Adrenal gland (tissue), 12 donors: ENCODE measurements around the gene SGMS1. TPM values are rescaled to one million over a fixed set of nuclear protein-coding genes. Genes with fewer than 3 reads are reported as not detected.

Experiments used
- DNase-seq, 7 donors: peaks; one replicate each; pipeline ENCODE4 v3.0.0-alpha.2; 2019 to 2020
- H3K27ac ChIP-seq, 5 donors: fragments of 200-600 bp; sonication (generic) in 4 of 5; 1 replicate in 3 of 5; 2 replicates in 2 of 5; pipeline versions ENCODE4 v1.5.1 to v1.8.0; 2016 to 2020; ENCODE audit warnings: mild to moderate bottlenecking in 1 of 5
- H3K27me3 ChIP-seq: fragments of 200-600 bp; 2 replicates; pipeline ENCODE4 v1.8.0; 2021
- H3K36me3 ChIP-seq, 2 donors: fragments of 200-600 bp; replicated peaks in 1 of 2; 1 replicate in 1 of 2; 2 replicates in 1 of 2; pipeline versions ENCODE4 v1.5.1 to v1.8.0; 2018 to 2022
- H3K4me1 ChIP-seq, 2 donors: fragments of 200-600 bp; replicated peaks in 1 of 2; 1 replicate in 1 of 2; 2 replicates in 1 of 2; pipeline versions ENCODE4 v1.5.1 to v1.8.0; 2018 to 2021
- H3K4me3 ChIP-seq, 4 donors: fragments of 200-600 bp; sonication (generic) in 3 of 4; one replicate each; pipeline ENCODE4 v1.5.1; 2016 to 2018
- H3K9me3 ChIP-seq, 3 donors: fragments of 200-600 bp; sonication (generic) in 1 of 3; replicated peaks in 1 of 3; 1 replicate in 2 of 3; 2 replicates in 1 of 3; pipeline versions ENCODE4 v1.5.1 to v1.8.0; 2016 to 2021
- CTCF ChIP-seq, 6 experiments: fragments of 450-650 bp in 4 of 6; fragments of 200-600 bp in 2 of 6; sonication (generic) in 1 of 6; IDR thresholded peaks; 1 replicate in 5 of 6; 2 replicates in 1 of 6; pipeline versions ENCODE4 v1.5.1 to v1.8.0; 2016 to 2021; ENCODE audit warnings: antibody characterized with exemption in 6 of 6, mild to moderate bottlenecking in 2 of 6, moderate library complexity in 1 of 6
- POLR2A ChIP-seq, 2 donors: fragments of 450-650 bp; IDR thresholded peaks; one replicate each; pipeline ENCODE4 v1.6.1; 2017; ENCODE audit warnings: antibody characterized with exemption in 2 of 2, mild to moderate bottlenecking in 2 of 2, moderate library complexity in 1 of 2
- WGBS, 4 donors: extraction: QIAGEN DNeasy Blood & Tissue Kit in 2 of 4; methylation state at CpG; one replicate each; pipeline versions ENCODE4 v1.1.5 to v1.1.7; 2013 to 2017; 5-methylcytosine and 5-hydroxymethylcytosine counted together
- intact Hi-C, 2 donors: fragments of 100-400 bp; cut with DNase I; formaldehyde crosslinking; loops; one replicate each; pipeline versions ENCODE4 v1.14.1 to v1.15.0; 2022 to 2023
- polyA plus RNA-seq, 3 donors: library from polyadenylated mRNA; stranded (reverse); fragments of 200-250 nt in 2 of 3; fragments of 350-450 nt in 1 of 3; fragmentation: Illumina TruSeq in 1 of 3; extraction: RNeasy Lipid Tissue Mini Kit (QIAGEN cat#74804) in 1 of 3; gene quantifications; one replicate each; pipeline ENCODE4 v1.2.3, GENCODE V29; 2013 to 2014
- total RNA-seq, 9 donors: library from RNA; depleted of rRNA in 4 of 9; stranded (reverse); fragments of >200 nt in 4 of 9; fragments of 120-200 nt in 1 of 9; fragmentation: NEBNext Ultra II Directional in 1 of 9; extraction: Animal tissue kit (Norgen Biotek cat#: 25700) in 1 of 9; gene quantifications; one replicate each; pipeline versions ENCODE4 v1.1.0 to v1.2.4, GENCODE V29; 2013 to 2023
- donor health status: healthy with polysubstance abuse.
- donor health status: Bipolar disorder and iron deficiency.
- donor health status: DM: yes; HTN: yes; CAD: no.
- donor health status: DM: no; HTN: no; CAD: no.
- donor health status: DM: no; HTN: no; CAD: no.
- donor health status: DM: yes; HTN: yes; CAD: no.

The SGMS1 gene
- total and polyA plus RNA-seq, 12 donors: 9.1 to 152 (median 62.2) TPM

GRCh38 chr10:50351483-50352146 is 272.1 kb downstream of the SGMS1 start:
- no peak for TF ChIP-seq POLR2A (IDR thresholded peaks at IDR 0.05)
- no peak for TF ChIP-seq CTCF (IDR thresholded peaks at IDR 0.05)
- Histone ChIP-seq H3K27me3 (no peaks in the 10 kb centered on the region), H3K36me3 (no peaks in the 10 kb centered on the region), H3K9me3 (peaks cover 0 to 5% (median 0%) of the 10 kb centered on the region in 3 donors), H3K4me1 (peaks cover 10% of the 10 kb centered on the region in 2 donors), H3K27ac (no peak overlapping the region), H3K4me3 (no peak overlapping the region)
- no peak for DNase-seq
- WGBS, 4 donors: 92 to 94% (median 93%) methylated on average over 7 of the region's 7 CpGs
- intact Hi-C loops: no loop called here

GRCh38 chr10:50350366-50350765 is 273.4 kb downstream of the SGMS1 start:
- TF ChIP-seq POLR2A (IDR thresholded peaks at IDR 0.05) (no peak), CTCF (IDR thresholded peaks at IDR 0.05) (no peak)
- WGBS, 4 donors: 80 to 100% (median 97%) methylated on average over 2 to 5 of the region's 5 CpGs

GRCh38 chr10:50349554-50349953 is 274.2 kb downstream of the SGMS1 start:
- no peak overlapping the region for H3K27ac ChIP-seq
- TF ChIP-seq CTCF (IDR thresholded peaks at IDR 0.05) (no peak), POLR2A (IDR thresholded peaks at IDR 0.05) (no peak)

More at GRCh38 chr10:50350366-50350765, 273.4 kb downstream of the SGMS1 start:
- Histone ChIP-seq H3K27me3 (no peaks in the 10 kb centered on the region), H3K4me3 (no peak overlapping the region), H3K4me1 (peaks cover 10% of the 10 kb centered on the region in 2 donors), H3K27ac (no peak overlapping the region), H3K36me3 (no peaks in the 10 kb centered on the region), H3K9me3 (peaks cover 0 to 5% (median 0%) of the 10 kb centered on the region in 3 donors)
- no peak for DNase-seq
- intact Hi-C loops: no loop called here

GRCh38 chr10:50347394-50347802 is 276.4 kb downstream of the SGMS1 start:
- WGBS, 4 donors: 56 to 80% (median 66%) methylated on average over 1 of the region's 1 CpG
- TF ChIP-seq CTCF (IDR thresholded peaks at IDR 0.05): no peak
- H3K4me3 ChIP-seq: no peak overlapping the region
- DNase-seq: no peak
- H3K36me3 ChIP-seq: peaks cover 0 to 7% of the 10 kb centered on the region in 2 donors
- peaks cover 0 to 5% (median 0%) of the 10 kb centered on the region in 3 donors for H3K9me3 ChIP-seq
- no peak overlapping the region for H3K27ac ChIP-seq
- no peaks in the 10 kb centered on the region for H3K27me3 ChIP-seq
- peaks cover 10% of the 10 kb centered on the region in 2 donors for H3K4me1 ChIP-seq
- intact Hi-C loops: no loop called here

More at GRCh38 chr10:50349554-50349953, 274.2 kb downstream of the SGMS1 start:
- no peaks in the 10 kb centered on the region for H3K36me3 ChIP-seq
- intact Hi-C loops: no loop called here
- H3K4me3 ChIP-seq: no peak overlapping the region
- H3K4me1 ChIP-seq: peaks cover 10% of the 10 kb centered on the region in 2 donors
- H3K27me3 ChIP-seq: no peaks in the 10 kb centered on the region
- DNase-seq: no peak
- 94 to 100% (median 97%) methylated on average over 1 of the region's 1 CpG for WGBS, 4 donors
- peaks cover 0 to 5% (median 0%) of the 10 kb centered on the region in 3 donors for H3K9me3 ChIP-seq
